Stomach (tissue), 9 donors: Measurements from ENCODE around the gene LYRM4. TPM values are rescaled to one million over a fixed set of nuclear protein-coding genes. Genes with fewer than 3 reads are reported as not detected.

Source experiments
- DNase-seq, 2 donors: peaks; one replicate each; pipeline versions ENCODE4 v3.0.0 to v3.0.0-alpha.2; 2013 to 2019
- H3K27ac ChIP-seq, 5 donors: fragments of 200-600 bp in 4 of 5; sonication (generic) in 4 of 5; one replicate each; pipeline ENCODE4 v1.5.1; 2013 to 2019; ENCODE audit warnings: mild to moderate bottlenecking in 1 of 5, moderate library complexity in 1 of 5
- H3K27me3 ChIP-seq, 3 donors: fragments of 200-600 bp; sonication (generic); one replicate each; pipeline ENCODE4 v1.5.1; 2017 to 2019; ENCODE audit warnings: mixed run types in 1 of 3
- H3K36me3 ChIP-seq, 4 donors: fragments of 200-600 bp; sonication (generic); 1 replicate in 3 of 4; 2 replicates in 1 of 4; pipeline ENCODE4 v1.5.1; 2016 to 2019
- H3K4me1 ChIP-seq, 4 donors: fragments of 200-600 bp; sonication (generic); one replicate each; pipeline ENCODE4 v1.5.1; 2016 to 2019
- H3K4me3 ChIP-seq, 4 donors: fragments of 200-600 bp; sonication (generic) in 3 of 4; one replicate each; pipeline ENCODE4 v1.5.1; 2016 to 2019; ENCODE audit warnings: mild to moderate bottlenecking in 1 of 4
- H3K9me3 ChIP-seq, 4 donors: fragments of 200-600 bp; sonication (generic); one replicate each; pipeline ENCODE4 v1.5.1; 2016 to 2019
- EP300 ChIP-seq: sonication (generic); formaldehyde crosslinking; IDR thresholded peaks from one replicate; pipeline ENCODE4 v1.6.1; 2017; ENCODE audit warnings: antibody characterized with exemption
- POLR2A ChIP-seq, 4 donors: fragments of 450-650 bp; IDR thresholded peaks; one replicate each; pipeline ENCODE4 v1.6.1; 2016; ENCODE audit warnings: antibody characterized with exemption in 4 of 4, control low read depth in 2 of 4, mild to moderate bottlenecking in 1 of 4, moderate library complexity in 1 of 4
- POLR2AphosphoS5 ChIP-seq, 3 donors: sonication (generic); formaldehyde crosslinking; IDR thresholded peaks; one replicate each; pipeline ENCODE4 v1.6.1; 2016; ENCODE audit warnings: antibody characterized with exemption in 3 of 3
- WGBS, 5 donors: extraction: QIAGEN DNeasy Blood & Tissue Kit in 3 of 5; methylation state at CpG; one replicate each; pipeline versions ENCODE4 v1.1.5 to v1.1.7; 2013 to 2018; 5-methylcytosine and 5-hydroxymethylcytosine counted together
- intact Hi-C: fragments of 100-400 bp; cut with DNase I; formaldehyde crosslinking; loops from one replicate; pipeline ENCODE4 v1.15.1; 2023; ENCODE audit warnings: low total_unique reads
- polyA plus RNA-seq, 3 donors: library from polyadenylated mRNA; stranded (reverse); fragments of 200-250 nt; gene quantifications; one replicate each; pipeline ENCODE4 v1.2.3, GENCODE V29; 2013
- total RNA-seq, 5 donors: library from RNA; depleted of rRNA; stranded (reverse); fragments of >200 nt; gene quantifications; one replicate each; pipeline versions ENCODE4 v1.1.0 to v1.2.3, GENCODE V29; 2014 to 2016
- TF ChIP-seq, protein P1 (sequence below), 7 experiments: fragments of 450-650 bp in 4 of 7; fragments of 200-600 bp in 3 of 7; sonication (generic) in 3 of 7; IDR thresholded peaks; one replicate each; pipeline ENCODE4 v1.5.1; 2016 to 2019; ENCODE audit warnings: antibody characterized with exemption in 7 of 7, control low read depth in 2 of 7, mild to moderate bottlenecking in 1 of 7
- donor health status: healthy with polysubstance abuse.
- donor health status: Bipolar disorder and iron deficiency.
- donor health status: healthy.

The LYRM4 gene
- total and polyA plus RNA-seq, 8 donors: 0.58 to 31.4 (median 18.5) TPM; not detected in 1

DNA sequence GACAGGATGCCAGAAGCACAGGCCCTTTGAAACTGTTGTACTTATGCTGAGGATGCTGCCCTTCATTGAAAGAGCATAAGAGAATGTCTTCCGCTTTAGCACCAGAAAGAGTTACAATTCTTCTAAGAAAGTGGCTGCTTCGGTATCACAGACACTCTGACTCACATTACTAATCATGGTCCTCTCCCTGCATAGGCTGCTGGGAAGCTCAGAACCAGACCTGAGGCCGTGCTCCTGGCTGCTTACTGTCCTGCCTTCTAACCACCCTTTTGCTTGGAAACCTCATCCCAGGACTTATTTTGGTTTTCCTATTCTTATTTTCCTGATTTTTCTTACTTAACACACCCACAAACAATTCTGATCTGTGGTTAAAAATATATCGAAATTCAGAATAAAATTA, 22.9 kb downstream of the LYRM4 start:
- H3K36me3 ChIP-seq: peaks cover 0 to 25% (median 16%) of the 10 kb centered on the region in 4 donors
- 86 to 95% (median 93%) methylated on average over 4 of the region's 4 CpGs for WGBS, 5 donors
- TF ChIP-seq EP300: no peak
- no peak for TF ChIP-seq POLR2A (IDR thresholded peaks at IDR 0.05)
- TF ChIP-seq, protein P1, sequence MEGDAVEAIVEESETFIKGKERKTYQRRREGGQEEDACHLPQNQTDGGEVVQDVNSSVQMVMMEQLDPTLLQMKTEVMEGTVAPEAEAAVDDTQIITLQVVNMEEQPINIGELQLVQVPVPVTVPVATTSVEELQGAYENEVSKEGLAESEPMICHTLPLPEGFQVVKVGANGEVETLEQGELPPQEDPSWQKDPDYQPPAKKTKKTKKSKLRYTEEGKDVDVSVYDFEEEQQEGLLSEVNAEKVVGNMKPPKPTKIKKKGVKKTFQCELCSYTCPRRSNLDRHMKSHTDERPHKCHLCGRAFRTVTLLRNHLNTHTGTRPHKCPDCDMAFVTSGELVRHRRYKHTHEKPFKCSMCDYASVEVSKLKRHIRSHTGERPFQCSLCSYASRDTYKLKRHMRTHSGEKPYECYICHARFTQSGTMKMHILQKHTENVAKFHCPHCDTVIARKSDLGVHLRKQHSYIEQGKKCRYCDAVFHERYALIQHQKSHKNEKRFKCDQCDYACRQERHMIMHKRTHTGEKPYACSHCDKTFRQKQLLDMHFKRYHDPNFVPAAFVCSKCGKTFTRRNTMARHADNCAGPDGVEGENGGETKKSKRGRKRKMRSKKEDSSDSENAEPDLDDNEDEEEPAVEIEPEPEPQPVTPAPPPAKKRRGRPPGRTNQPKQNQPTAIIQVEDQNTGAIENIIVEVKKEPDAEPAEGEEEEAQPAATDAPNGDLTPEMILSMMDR (IDR thresholded peaks at IDR 0.05): no peak
- no peak for TF ChIP-seq POLR2AphosphoS5 (IDR thresholded peaks at IDR 0.05)

DNA sequence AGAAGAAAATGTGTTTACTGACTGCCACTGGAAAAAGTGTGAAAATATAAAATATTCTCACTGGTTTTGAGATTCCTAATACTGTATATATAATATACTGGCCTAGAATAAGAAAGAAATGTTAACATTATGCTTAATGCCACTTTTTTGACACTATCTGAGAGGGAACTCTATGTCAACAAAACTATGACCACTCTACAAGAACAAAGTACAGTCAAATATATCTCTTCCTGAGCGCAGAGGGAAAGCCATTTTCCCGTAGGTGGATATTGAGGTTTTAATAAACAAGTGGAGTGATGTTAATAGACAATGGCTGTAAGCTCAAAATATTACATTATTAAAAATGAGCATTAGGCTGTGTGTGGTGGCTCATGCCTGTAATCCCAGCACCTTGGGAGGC, 24.9 kb downstream of the LYRM4 start:
- Histone ChIP-seq H3K27me3 (no peaks in the 10 kb centered on the region), H3K4me3 (no peak overlapping the region), H3K36me3 (peaks cover 0 to 25% (median 13%) of the 10 kb centered on the region in 4 donors), H3K9me3 (no peaks in the 10 kb centered on the region), H3K27ac (no peak overlapping the region), H3K4me1 (peaks cover 0 to 10% (median 2%) of the 10 kb centered on the region in 4 donors)
- 93 to 98% (median 96%) methylated on average over 2 of the region's 2 CpGs for WGBS, 5 donors
- DNase-seq: no peak
- TF ChIP-seq POLR2A (IDR thresholded peaks at IDR 0.05): no peak
- TF ChIP-seq, protein P1 (IDR thresholded peaks at IDR 0.05): no peak
- TF ChIP-seq POLR2AphosphoS5 (IDR thresholded peaks at IDR 0.05): no peak
- TF ChIP-seq EP300: no peak
- intact Hi-C loops: no loop called here

More for the DNA sequence above, 22.9 kb downstream of the LYRM4 start:
- Histone ChIP-seq H3K4me1 (no peaks in the 10 kb centered on the region), H3K4me3 (no peak overlapping the region), H3K9me3 (no peaks in the 10 kb centered on the region), H3K27me3 (no peaks in the 10 kb centered on the region), H3K27ac (no peak overlapping the region)
- intact Hi-C loops: no loop called here
- no peak for DNase-seq

DNA sequence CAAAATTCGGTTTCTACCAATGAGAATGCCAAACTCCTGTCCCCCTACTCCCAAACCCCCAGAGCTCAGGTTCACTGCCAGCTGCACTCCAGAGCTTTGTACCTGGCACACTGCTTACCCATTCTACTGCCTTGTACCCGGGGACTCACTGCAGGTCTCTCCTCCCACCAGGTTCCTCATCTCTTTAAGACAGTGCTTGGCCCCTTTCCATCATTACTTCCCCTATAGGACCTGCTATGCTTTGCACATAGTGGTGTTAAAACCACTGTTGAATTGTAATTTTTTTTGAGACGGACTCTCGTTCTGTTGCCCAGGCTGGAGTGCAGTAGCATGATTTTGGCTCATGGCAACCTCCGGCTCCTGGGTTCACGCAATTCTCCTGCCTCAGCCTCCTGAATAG, 25.9 kb downstream of the LYRM4 start:
- Histone ChIP-seq H3K27me3 (no peaks in the 10 kb centered on the region), H3K9me3 (no peaks in the 10 kb centered on the region), H3K4me3 (no peak overlapping the region), H3K4me1 (peaks cover 0 to 10% (median 2%) of the 10 kb centered on the region in 4 donors), H3K36me3 (peaks cover 0 to 18% (median 8%) of the 10 kb centered on the region in 4 donors), H3K27ac (no peak overlapping the region)
- DNase-seq: no peak
- TF ChIP-seq POLR2A (IDR thresholded peaks at IDR 0.05): no peak
- intact Hi-C loops: no loop called here
- 81 to 90% (median 85%) methylated on average over 6 of the region's 6 CpGs for WGBS, 5 donors

DNA sequence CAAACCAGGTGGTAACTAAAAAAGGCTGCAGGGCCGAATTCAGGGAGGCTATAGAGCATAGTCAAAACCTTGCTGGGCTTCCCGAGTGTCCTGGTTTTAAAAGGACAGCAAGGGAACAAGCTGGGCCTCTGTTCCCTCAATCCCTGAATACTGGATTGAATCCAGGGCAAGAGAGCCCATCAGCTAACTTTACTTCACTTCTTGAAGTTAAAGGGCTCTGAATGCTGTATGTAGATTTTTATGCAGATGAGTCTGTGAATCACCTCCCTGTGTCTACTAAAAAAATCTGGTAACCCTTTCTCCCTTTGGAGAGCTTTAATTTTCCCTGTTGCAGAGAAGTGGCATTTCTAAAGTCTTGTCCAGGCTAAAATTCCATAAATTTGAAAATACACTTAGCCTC, 29.5 kb downstream of the LYRM4 start:
- WGBS, 5 donors: 78 to 91% (median 85%) methylated on average over 2 of the region's 2 CpGs
- Histone ChIP-seq H3K36me3 (peaks cover 0 to 14% (median 6%) of the 10 kb centered on the region in 4 donors), H3K27me3 (no peaks in the 10 kb centered on the region), H3K4me3 (no peak overlapping the region), H3K4me1 (peaks cover 0 to 10% (median 2%) of the 10 kb centered on the region in 4 donors), H3K27ac (no peak overlapping the region), H3K9me3 (no peaks in the 10 kb centered on the region)
- TF ChIP-seq, protein P1 (IDR thresholded peaks at IDR 0.05): no peak
- no peak for TF ChIP-seq POLR2A (IDR thresholded peaks at IDR 0.05)
- no peak for TF ChIP-seq POLR2AphosphoS5 (IDR thresholded peaks at IDR 0.05)
- TF ChIP-seq EP300: no peak
- DNase-seq: no peak
- intact Hi-C loops: no loop called here

DNA sequence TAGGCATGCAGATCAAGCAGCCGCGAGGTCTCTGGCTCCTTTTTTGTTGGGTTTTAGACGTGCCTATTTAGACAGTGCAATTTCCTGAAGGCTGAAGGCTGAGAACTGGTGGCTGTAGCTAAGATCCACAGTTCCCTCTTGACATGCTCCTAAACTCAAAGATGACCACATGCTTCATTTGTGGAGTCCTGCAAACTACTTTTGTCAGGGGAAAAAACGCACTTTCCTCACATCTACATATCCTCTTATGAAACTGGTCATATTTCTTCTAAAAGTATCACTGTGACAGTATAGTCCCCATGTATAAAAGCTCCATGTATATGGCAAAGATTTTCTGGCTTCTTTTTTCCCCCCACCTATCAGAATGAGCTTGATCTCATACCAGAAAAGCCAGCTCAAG, 30.7 kb downstream of the LYRM4 start:
- 51 to 75% (median 71%) methylated on average over 4 of the region's 4 CpGs for WGBS, 5 donors
- Histone ChIP-seq H3K9me3 (no peaks in the 10 kb centered on the region), H3K4me3 (no peak overlapping the region), H3K27me3 (no peaks in the 10 kb centered on the region), H3K4me1 (peaks cover 0 to 10% (median 2%) of the 10 kb centered on the region in 4 donors), H3K36me3 (peaks cover 0 to 4% (median 2%) of the 10 kb centered on the region in 4 donors), H3K27ac (no peak overlapping the region)
- no peak for TF ChIP-seq POLR2A (IDR thresholded peaks at IDR 0.05)
- TF ChIP-seq, protein P1 (IDR thresholded peaks at IDR 0.05): no peak
- TF ChIP-seq POLR2AphosphoS5 (IDR thresholded peaks at IDR 0.05): no peak
- TF ChIP-seq EP300: no peak
- DNase-seq: no peak
- intact Hi-C loops: no loop called here
